Glomerular endothelial cell (primary cell): ENCODE results near the gene SOX4. TPM values are rescaled to one million over a fixed set of nuclear protein-coding genes. Genes with fewer than 3 reads are reported as not detected.
A peak's percentile ranks its signal among the peaks of the same experiment; 100 is the strongest.
"Not testable (repeated sequence)": the region's sequence is repeated elsewhere in the genome, so short reads cannot be mapped to it uniquely, and the experiment has no call there.

ENCODE experiments used
- DNase-seq: peaks from one replicate; pipeline ENCODE4 v3.0.0-alpha.2; 2011; ENCODE audit warnings: low read depth, low spot score; ENCODE audit errors: extremely low read depth
- total RNA-seq: library from RNA; depleted of rRNA; stranded (reverse); fragments of >200 nt; gene quantifications from 2 replicates; pipeline ENCODE4 v1.2.3, GENCODE V29; 2015

SOX4 gene
- total RNA-seq: 66.0 and 108 TPM in 2 replicates

DNA sequence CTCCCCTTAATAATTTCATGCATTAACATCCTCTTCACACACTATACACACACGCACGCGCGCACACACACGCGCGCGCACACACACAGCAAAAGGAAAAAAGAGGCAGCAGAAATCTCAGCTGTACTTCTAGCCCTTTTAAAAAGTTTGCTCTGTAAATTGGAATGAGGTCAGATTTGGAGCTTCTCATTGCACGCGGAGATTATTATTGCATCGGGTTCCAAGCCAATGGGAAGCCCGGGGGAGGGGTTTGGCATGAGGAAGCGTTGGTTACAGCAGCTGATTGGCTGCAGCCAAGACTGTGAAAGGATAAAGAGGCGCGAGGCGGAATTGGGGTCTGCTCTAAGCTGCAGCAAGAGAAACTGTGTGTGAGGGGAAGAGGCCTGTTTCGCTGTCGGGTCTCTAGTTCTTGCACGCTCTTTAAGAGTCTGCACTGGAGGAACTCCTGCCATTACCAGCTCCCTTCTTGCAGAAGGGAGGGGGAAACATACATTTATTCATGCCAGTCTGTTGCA is at the start of gene SOX4:
SOX4 (plus strand) TSS at position 340 of the 515 bp plus-strand sequence. CDS start 784 bp downstream, outside the sequence.
- DNase-seq: peak; percentile 96

DNA sequence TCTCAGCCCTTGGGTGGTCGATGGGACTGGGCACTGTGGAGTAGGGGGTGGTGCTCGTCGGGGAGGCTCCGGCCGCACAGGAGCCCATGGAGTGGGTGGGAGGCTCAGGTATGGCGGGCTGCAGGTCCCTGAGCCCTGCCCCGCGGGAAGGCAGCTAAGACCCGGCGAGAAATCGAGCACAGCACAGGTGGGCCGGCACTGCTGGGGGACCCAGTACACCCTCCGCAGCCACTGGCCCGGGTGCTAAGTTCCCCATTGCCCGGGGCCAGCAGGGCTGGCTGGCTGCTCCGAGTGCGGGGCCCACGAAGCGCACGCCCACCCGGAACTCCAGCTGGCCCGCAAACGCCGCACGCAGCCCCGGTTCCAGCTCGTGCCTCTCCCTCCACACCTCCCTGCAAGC is 41.3 kb upstream of the SOX4 start:
- not testable (repeated sequence) for DNase-seq

GRCh38 chr6:21554286-21554685 is 39.3 kb upstream of the SOX4 start:
- no peak for DNase-seq

DNA sequence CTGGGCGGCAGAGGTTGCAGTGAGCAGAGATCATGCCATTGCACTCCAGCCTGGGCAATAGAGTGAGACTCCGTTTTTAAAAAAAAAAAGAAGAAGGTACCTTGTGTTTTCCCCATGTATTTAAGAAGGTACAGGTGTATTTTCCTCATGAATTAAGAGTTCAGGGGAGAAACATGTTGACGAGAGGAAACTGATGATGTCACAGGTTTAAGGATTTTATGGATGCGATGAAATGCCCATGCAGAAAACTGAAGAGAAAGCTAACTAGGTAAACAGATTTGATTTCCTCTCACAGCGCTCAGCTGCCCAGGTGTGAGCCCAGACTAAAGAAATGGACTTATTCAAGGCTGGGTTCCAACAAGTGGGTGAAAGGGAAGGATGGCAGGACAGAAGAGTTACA is 38.4 kb upstream of the SOX4 start:
- DNase-seq: no peak

GRCh38 chr6:21556511-21556910 is 37.0 kb upstream of the SOX4 start:
- no peak for DNase-seq

DNA sequence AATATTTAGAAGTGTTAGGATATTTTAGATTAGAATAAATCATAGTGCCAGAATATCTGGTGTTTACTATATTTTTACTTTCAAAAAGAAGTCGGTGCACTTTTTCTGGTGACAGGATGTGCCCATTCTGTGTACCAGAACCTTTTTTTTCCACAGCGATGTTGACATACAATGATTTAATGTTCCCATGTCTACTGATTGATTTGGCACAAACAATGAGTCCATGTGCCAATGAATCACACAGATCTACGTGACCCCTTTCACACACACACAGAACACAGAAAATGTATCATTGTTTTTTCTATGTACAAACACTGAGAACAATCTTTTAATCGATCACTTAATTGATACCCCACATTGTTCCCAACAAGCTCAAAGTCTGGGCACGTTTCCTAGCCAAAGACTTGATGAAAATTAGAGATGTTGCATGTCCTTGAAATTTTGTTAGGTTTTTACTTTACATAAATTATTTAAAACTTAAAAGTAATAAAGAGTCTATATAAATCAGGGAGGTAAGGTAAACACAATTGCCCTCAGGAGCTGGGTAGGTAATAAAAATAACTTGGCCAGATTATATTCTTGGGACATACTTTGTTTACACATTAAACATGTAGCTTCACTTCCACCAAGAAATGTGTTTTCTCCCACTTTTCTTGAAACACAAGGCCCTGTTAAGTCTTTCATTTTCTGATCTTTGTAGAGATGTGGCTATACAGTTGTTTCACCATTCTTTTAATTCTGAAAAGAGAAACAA is 36.4 kb upstream of the SOX4 start:
- no peak for DNase-seq

DNA sequence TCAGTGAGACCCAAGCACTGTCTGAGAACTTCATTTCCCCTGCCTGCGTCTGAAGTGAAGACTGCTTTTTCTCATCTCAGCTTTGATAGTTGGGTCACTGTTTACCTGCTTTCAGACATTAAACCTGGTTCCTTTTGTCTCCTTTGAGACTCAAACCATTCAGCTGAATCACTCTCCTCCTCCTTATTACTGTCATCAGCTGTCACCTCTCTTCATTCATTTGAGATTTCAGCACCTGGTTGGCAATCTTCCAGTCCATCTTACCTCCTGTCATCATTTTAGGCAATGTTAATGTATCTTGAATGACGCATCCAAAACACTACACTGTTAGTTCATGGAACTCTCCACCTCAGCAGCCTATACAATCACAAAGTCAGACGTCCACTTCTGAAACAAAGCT is 34.3 kb upstream of the SOX4 start:
- DNase-seq: no peak

DNA sequence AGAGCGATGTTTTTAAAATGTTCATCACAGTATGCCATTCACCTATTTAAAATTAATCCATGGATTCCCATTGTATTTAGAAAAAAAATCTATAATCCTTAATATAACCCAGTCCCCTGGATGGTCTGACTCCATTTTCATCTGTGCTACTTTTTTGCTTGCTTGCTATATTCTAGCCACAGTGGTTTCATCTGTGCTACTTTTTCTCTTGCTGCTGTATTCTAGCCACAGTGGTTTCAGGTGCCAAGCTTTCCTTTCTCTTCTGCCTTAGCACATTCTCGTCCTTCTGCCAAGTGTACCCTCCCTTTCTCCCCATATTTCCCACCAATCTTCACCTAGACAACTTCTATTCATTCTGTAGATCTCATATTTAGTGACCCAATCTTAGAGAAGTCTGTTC is 33.3 kb upstream of the SOX4 start:
- no peak for DNase-seq

GRCh38 chr6:21565431-21565830 is 28.1 kb upstream of the SOX4 start:
- DNase-seq: no peak

DNA sequence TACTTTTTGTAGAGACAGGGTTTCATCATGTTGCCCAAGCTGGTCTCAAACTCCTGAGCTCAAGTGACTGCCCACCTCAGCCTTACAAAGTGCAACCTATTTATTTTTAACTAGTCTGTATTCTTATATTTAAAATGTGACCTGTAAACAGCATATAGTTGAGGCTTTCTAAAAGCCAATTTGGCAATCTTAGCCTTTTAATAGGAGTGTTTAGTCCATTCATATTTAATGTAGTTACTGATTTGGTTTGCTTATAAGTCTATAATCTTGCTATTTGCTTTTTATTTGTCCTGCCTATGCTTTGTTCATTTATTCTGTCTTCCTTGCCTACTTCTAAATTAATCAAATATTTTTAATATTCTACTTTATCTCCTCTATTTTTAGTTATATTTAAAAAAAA is 15.0 kb upstream of the SOX4 start:
- DNase-seq: no peak

- no peak for DNase-seq
Observed at GRCh38 chr6:21582651-21583050, 10.9 kb upstream of the SOX4 start.

GRCh38 chr6:21586300-21586699 is 7.3 kb upstream of the SOX4 start:
- no peak for DNase-seq

- no peak for DNase-seq
Observed at GRCh38 chr6:21586740-21587178, 6.8 kb upstream of the SOX4 start.

DNA sequence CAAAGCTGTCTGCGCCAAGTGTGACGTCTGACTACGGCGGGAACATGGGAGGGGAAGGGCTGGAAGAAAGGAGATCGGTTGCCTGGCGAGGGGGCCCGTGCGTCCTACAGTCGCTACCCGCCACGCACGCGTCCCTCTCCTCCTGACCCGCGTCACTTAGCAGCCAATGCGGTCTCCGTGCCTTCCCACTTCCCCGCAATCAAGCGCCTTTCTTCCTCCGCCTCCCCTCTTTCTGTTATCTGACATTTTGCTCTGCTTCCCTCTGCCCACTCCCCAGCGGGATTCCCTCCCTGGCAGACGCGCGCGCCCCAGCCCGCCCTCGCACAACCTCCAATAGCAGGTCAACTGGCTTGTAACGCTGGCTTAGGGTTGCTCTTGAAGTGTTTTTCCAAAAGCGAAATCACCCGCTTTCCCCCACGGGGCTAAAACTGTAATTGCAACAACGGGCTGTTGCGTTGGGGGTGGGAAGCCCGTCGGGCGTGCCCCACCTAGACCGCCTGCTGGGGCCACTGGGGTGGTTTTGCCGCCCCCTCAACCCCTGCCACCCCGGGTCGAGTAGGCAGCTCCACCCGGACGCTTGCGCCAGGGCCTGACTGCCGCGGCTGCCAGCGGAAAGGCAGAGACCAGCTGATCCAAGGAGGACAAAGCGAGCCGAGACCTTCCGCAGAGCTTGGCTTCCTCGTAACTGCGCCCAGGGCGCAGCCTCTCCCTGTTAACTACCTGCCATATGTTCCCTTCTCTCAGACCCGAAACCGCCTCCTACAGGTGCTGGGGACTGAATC is 6.2 kb upstream of the SOX4 start:
- DNase-seq: no peak

DNA sequence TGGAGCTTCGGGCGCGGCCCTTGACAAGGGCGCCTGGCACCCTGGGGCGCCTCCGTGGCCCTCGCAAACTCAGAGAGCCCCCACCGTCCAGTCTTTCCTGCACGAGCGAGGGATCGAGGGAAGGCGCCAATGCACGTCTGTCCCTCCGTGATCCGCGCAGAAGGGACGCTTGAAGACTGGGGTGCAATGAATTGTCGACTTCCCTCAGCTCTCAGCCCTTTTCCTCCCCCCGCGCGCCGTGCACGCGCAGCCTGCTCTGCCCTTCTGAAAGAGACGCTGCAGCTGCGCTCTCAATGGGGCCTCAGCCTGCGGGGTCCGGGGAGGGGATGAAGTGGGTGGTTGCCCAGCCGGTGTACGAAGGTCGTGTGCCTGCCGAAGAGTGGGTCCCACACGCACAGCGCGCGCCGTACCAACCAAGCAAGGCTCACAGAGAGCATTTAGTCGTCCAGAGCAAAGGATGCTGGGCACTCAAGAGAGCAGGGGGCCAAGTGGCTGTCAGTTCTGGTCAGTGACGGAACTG is 5.5 kb upstream of the SOX4 start:
- DNase-seq: no peak

- no peak for DNase-seq
Observed at GRCh38 chr6:21588481-21589351, 4.8 kb upstream of the SOX4 start.

- DNase-seq: no peak
Observed at GRCh38 chr6:21589352-21590345, 3.9 kb upstream of the SOX4 start.

- no peak for DNase-seq
Observed at GRCh38 chr6:21590346-21590745, 3.2 kb upstream of the SOX4 start.

DNA sequence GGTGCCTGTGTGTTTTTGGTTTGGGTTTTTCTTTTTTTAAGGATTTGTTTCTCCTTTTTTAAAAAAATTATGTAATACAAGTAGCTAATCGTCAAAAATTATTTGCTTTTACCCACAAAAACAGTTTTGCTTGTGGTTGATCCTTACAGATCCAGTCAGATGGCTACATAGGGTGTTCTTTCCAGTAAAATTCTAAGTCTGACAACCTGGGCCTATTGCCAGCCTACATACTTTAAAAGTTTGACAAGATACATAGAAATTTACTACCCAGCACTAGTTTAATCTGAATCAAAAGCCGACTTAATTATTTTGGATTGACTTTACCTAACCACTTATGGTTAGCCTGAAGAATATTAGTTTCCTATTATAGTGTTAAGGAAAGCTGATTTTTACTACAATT is 2.1 kb upstream of the SOX4 start:
- no peak for DNase-seq
